GM06990 (cell line): Measurements from ENCODE around the gene VASH1.

ENCODE experiments used
- DNase-seq: peaks from one replicate; pipeline ENCODE4 v3.0.0-alpha.2; 2011; ENCODE audit not compliant: insufficient read length; ENCODE audit errors: extremely low read depth
- H3K27me3 ChIP-seq: replicated peaks from 2 replicates; pipeline ENCODE4 v1.6.0; 2011; ENCODE audit warnings: low read length; ENCODE audit not compliant: control insufficient read depth, insufficient read depth
- H3K36me3 ChIP-seq: 2 replicates; pipeline ENCODE4 v1.5.1; 2011; ENCODE audit warnings: low read length; ENCODE audit not compliant: control insufficient read depth, insufficient read depth
- H3K4me3 ChIP-seq: replicated peaks from 2 replicates; pipeline ENCODE4 v1.5.1; 2011; ENCODE audit warnings: low read depth, mild to moderate bottlenecking, control low read depth, low read length
- CTCF ChIP-seq: IDR thresholded peaks from 2 replicates; pipeline ENCODE4 v1.5.1; 2011; ENCODE audit warnings: low read length, control low read depth, mild to moderate bottlenecking, inconsistent platforms; ENCODE audit not compliant: insufficient read depth, poor library complexity, severe bottlenecking

Gene VASH1

DNA sequence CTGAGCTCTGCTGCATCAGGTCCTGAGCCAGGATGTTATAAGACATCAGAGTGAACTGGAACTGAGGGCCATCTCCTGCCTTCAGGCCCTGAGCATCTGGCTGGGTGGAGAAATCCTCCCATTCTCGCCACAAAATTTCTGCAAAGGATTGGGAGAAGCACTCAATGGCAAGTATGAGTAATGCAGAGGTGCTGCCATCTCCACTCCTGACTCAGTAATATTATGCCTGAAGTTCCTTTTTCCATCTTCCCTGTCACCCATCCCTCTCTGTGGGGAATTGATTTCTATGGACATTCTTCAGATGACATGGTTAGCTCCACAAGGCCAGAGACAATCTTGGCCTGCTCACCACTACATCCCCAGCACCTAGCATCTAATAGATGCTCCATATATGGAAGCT lies 46.7 kb downstream of the VASH1 start:
- Histone ChIP-seq H3K4me3 (no peak overlapping the region), H3K27me3 (no peaks in the 10 kb centered on the region), H3K36me3 (peaks cover 10% of the 10 kb centered on the region)
- TF ChIP-seq CTCF: no peak
- DNase-seq: no peak

GRCh38 chr14:76808990-76809389 lies 47.7 kb downstream of the VASH1 start:
- no peak for TF ChIP-seq CTCF
- Histone ChIP-seq H3K36me3 (peaks cover 7% of the 10 kb centered on the region), H3K4me3 (no peak overlapping the region)

GRCh38 chr14:76810525-76810924 lies 49.3 kb downstream of the VASH1 start:
- no peak overlapping the region for H3K4me3 ChIP-seq
- H3K36me3 ChIP-seq: peaks cover 7% of the 10 kb centered on the region
- no peak for DNase-seq
- no peak for TF ChIP-seq CTCF
- H3K27me3 ChIP-seq: no peaks in the 10 kb centered on the region

More at GRCh38 chr14:76808990-76809389, 47.7 kb downstream of the VASH1 start:
- DNase-seq: no peak
- H3K27me3 ChIP-seq: no peaks in the 10 kb centered on the region

DNA sequence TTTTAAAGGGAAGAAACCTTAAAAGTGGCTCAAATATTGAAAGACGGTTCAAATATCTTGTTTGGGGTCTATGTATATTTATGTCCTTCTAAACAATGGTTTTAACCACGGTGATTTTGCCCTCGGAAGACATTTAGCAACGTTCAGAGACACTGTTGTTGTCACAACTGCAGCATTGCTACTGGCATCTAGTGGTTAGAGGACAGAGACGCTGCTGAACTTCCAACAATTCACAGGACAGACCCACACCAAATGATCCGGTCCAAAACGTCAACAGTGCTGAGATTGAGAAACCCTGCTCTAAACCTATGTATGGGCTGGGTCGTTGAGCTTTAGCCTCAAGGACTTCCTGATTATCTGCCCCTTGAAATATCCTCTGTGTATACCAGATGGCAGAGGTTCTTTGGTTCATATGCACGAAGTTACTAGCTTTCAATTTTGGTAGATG lies 49.7 kb downstream of the VASH1 start:
- TF ChIP-seq CTCF: peak; percentile 58
- no peak for DNase-seq
- H3K36me3 ChIP-seq: peaks cover 7% of the 10 kb centered on the region
- H3K27me3 ChIP-seq: no peaks in the 10 kb centered on the region
- peak overlapping the region; percentile 85 for H3K4me3 ChIP-seq

DNA sequence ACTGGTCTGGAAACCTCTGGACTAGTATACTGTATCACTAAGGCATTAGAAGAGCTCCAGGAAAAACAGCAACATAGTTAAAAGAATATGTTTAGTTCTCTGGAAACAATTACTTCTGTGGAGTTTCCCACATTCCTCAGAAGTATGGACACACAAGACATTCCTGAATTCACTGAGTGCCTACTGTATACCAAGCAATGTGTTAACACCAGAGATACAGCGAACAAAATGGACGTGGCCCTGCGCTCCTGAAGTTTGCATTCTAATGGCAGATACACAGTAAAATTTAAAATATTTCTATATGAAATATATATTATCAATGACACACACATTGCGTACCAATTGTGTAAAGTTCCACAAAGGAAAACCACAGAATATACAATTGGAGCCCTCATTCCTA lies 50.3 kb downstream of the VASH1 start:
- no peak for DNase-seq
- Histone ChIP-seq H3K27me3 (no peaks in the 10 kb centered on the region), H3K36me3 (peaks cover 7% of the 10 kb centered on the region), H3K4me3 (peak overlapping the region; percentile 85)
- TF ChIP-seq CTCF: no peak

DNA sequence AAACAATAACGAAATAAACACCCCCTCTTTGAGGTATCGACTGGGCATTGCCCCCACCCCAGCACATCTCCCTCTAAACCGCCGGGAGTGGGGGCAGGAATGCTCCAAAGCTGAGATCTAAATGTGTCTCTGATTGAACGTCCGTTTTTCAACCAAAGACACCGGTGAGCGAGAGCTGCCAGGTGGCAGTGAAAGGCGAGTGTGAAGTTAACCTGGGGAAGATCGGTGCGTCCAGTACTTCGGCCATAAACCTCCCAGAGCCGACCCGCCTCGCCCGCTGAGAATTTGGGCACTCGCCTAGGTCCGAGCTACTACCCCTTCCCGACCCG lies 50.8 kb downstream of the VASH1 start:
- no peaks in the 10 kb centered on the region for H3K27me3 ChIP-seq
- peaks cover 7% of the 10 kb centered on the region for H3K36me3 ChIP-seq
- TF ChIP-seq CTCF: no peak
- DNase-seq: no peak
- H3K4me3 ChIP-seq: peak overlapping the region; percentile 85
